IMR-90 (cell line): ENCODE data around the gene WDR17.

Experiments used
- CHD1 ChIP-seq: IDR thresholded peaks from 2 replicates; pipeline ENCODE4 v1.6.1; 2012; ENCODE audit warnings: low read depth, low read length, improper control_type of control experiment
- MXI1 ChIP-seq: IDR thresholded peaks from 2 replicates; pipeline ENCODE4 v1.6.1; 2012; ENCODE audit warnings: low read depth, mild to moderate bottlenecking, low read length, moderate library complexity, borderline replicate concordance
- POLR2A ChIP-seq: IDR thresholded peaks from 2 replicates; pipeline ENCODE4 v1.6.1; 2012; ENCODE audit warnings: mild to moderate bottlenecking, low read depth, low read length
- RAD21 ChIP-seq: IDR thresholded peaks from 2 replicates; pipeline ENCODE4 v1.6.1; 2012; ENCODE audit warnings: low read length, improper control_type of control experiment
- SMC3 ChIP-seq: fragments of 150-350 bp; IDR thresholded peaks from 2 replicates; pipeline ENCODE4 v1.6.1; 2016; ENCODE audit warnings: low read depth, mild to moderate bottlenecking, antibody characterized with exemption, low read length, moderate library complexity
- TF ChIP-seq, protein P1 (sequence below): conservative IDR thresholded peaks from 2 replicates; pipeline ENCODE4 v1.5.1; 2012; ENCODE audit warnings: mild to moderate bottlenecking, low read depth, low read length, improper control_type of control experiment
- TF ChIP-seq, protein P2 (sequence below): fragments of 150-350 bp; IDR thresholded peaks from 2 replicates; pipeline ENCODE4 v1.6.1; 2016; ENCODE audit warnings: low read depth, mild to moderate bottlenecking, low read length, moderate library complexity, borderline replicate concordance
- TF ChIP-seq, protein P3 (sequence below): fragments of 150-350 bp; IDR thresholded peaks from 2 replicates; pipeline ENCODE4 v1.6.1; 2017; ENCODE audit warnings: mild to moderate bottlenecking, antibody characterized with exemption, low read length, low read depth

DNA sequence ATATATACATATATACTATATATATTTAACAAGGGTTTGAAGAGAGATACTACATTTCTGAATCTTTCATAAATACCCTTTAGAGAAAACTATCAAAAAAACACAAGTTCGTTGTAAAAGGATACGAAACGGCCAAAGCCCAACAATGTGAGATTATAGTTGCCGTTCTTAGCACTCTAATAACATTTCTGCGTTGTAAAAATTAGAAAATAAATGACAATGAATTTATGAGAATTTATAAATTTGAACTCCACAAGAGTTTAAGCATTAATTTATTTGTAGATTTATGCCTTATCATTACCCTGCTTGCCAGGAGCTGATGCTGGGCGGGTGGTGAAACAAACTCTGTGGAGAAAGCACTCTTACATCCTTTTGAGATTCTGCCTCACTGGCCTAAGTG is 1.1 kb downstream of the WDR17 start:
- TF ChIP-seq, protein P1, sequence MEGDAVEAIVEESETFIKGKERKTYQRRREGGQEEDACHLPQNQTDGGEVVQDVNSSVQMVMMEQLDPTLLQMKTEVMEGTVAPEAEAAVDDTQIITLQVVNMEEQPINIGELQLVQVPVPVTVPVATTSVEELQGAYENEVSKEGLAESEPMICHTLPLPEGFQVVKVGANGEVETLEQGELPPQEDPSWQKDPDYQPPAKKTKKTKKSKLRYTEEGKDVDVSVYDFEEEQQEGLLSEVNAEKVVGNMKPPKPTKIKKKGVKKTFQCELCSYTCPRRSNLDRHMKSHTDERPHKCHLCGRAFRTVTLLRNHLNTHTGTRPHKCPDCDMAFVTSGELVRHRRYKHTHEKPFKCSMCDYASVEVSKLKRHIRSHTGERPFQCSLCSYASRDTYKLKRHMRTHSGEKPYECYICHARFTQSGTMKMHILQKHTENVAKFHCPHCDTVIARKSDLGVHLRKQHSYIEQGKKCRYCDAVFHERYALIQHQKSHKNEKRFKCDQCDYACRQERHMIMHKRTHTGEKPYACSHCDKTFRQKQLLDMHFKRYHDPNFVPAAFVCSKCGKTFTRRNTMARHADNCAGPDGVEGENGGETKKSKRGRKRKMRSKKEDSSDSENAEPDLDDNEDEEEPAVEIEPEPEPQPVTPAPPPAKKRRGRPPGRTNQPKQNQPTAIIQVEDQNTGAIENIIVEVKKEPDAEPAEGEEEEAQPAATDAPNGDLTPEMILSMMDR = no peak
- no peak for TF ChIP-seq POLR2A
- TF ChIP-seq, protein P2, sequence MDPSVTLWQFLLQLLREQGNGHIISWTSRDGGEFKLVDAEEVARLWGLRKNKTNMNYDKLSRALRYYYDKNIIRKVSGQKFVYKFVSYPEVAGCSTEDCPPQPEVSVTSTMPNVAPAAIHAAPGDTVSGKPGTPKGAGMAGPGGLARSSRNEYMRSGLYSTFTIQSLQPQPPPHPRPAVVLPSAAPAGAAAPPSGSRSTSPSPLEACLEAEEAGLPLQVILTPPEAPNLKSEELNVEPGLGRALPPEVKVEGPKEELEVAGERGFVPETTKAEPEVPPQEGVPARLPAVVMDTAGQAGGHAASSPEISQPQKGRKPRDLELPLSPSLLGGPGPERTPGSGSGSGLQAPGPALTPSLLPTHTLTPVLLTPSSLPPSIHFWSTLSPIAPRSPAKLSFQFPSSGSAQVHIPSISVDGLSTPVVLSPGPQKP = no peak
- TF ChIP-seq RAD21 = no peak
- no peak for TF ChIP-seq CHD1
- TF ChIP-seq MXI1 = no peak
- TF ChIP-seq, protein P3, sequence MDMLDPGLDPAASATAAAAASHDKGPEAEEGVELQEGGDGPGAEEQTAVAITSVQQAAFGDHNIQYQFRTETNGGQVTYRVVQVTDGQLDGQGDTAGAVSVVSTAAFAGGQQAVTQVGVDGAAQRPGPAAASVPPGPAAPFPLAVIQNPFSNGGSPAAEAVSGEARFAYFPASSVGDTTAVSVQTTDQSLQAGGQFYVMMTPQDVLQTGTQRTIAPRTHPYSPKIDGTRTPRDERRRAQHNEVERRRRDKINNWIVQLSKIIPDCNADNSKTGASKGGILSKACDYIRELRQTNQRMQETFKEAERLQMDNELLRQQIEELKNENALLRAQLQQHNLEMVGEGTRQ = no peak
- no peak for TF ChIP-seq SMC3
